Measurements from ENCODE around the gene GOLGB1. TPM values are rescaled to one million over a fixed set of nuclear protein-coding genes. Genes with fewer than 3 reads are reported as not detected.

GOLGB1 gene
- total RNA-seq, 1 experiment from 2014 or later = 31.4 TPM

- Histone ChIP-seq H2BK12ac (ENCODE audit: insufficient read length, low read depth, low read length) (no peak overlapping the region), H3K23ac (ENCODE audit: insufficient read length, low read depth, low read length) (no peak overlapping the region), H3K27ac (ENCODE audit: insufficient read length, low read depth, low read length) (no peak overlapping the region), H3K79me1 (ENCODE audit: insufficient read depth, low read depth, low read length, poor library complexity, severe bottlenecking) (no peaks in the 10 kb centered on the region), H3K4ac (ENCODE audit: low read depth, low read length) (no peak overlapping the region), H4K20me1 (ENCODE audit: control insufficient read depth, insufficient read depth, insufficient read length) (no peaks in the 10 kb centered on the region), H2BK15ac (ENCODE audit: low read depth, low read length) (no peak overlapping the region), H4K8ac (replicated peaks; ENCODE audit: insufficient read length, low read depth, low read length) (no peak overlapping the region), H3K56ac (ENCODE audit: insufficient read length, low read depth, low read length) (no peak overlapping the region), H3K9ac (ENCODE audit: extremely low read depth, insufficient read length, low read length) (no peak overlapping the region), H3K18ac (ENCODE audit: insufficient read length, low read depth, low read length) (no peak overlapping the region), H4K5ac (ENCODE audit: insufficient read length, low read depth, low read length) (no peak overlapping the region), H3K14ac (ENCODE audit: insufficient read depth, low read length) (no peak overlapping the region), H3K4me1 (ENCODE audit: insufficient read depth, low read length) (no peaks in the 10 kb centered on the region), H2BK5ac (ENCODE audit: insufficient read length, low read length) (no peak overlapping the region), H3K4me2 (ENCODE audit: insufficient read depth, insufficient read length, low read length) (no peak overlapping the region), H3T11ph (ENCODE audit: low read length) (no peak overlapping the region), H3K27me3 (ENCODE audit: insufficient read depth, low read length) (no peaks in the 10 kb centered on the region), H2AFZ (ENCODE audit: low read length) (no peak overlapping the region), H3K9me3 (ENCODE audit: control insufficient read depth, low read depth, low read length) (no peaks in the 10 kb centered on the region), H4K91ac (ENCODE audit: insufficient read length, low read depth, low read length) (no peak overlapping the region), H2AK5ac (ENCODE audit: insufficient read length, low read length) (no peak overlapping the region), H3K23me2 (ENCODE audit: insufficient read length, low read depth, low read length, poor library complexity, severe bottlenecking) (no peaks in the 10 kb centered on the region), H2BK120ac (ENCODE audit: low read depth, low read length, poor library complexity, severe bottlenecking) (no peak overlapping the region), H2BK20ac (ENCODE audit: low read depth, low read length, poor library complexity, severe bottlenecking) (no peak overlapping the region), H3K79me2 (ENCODE audit: insufficient read depth, low read length) (no peaks in the 10 kb centered on the region)
- Mint-ChIP-seq H3K4me3 (no peak overlapping the region), H3K36me3 (ENCODE audit: insufficient read depth in 1 of 3, low read depth in 3 of 3) (peaks cover 12 to 66% (median 42%) of the 10 kb centered on the region in 3 experiments; a peak in 6 of 7 replicates), H3K27ac (no peak overlapping the region), H3K27me3 (ENCODE audit: low read depth) (no peaks in the 10 kb centered on the region), H3K4me1 (no peaks in the 10 kb centered on the region), H3K9me3 (no peaks in the 10 kb centered on the region)
- no peak for DNase-seq
- no peak for TF ChIP-seq CTCF (conservative IDR thresholded peaks at IDR 0.05)
Measured at GRCh38 chr3:121670676-121671075, 78.9 kb downstream of the GOLGB1 start.
